HUES6 (cell line): ENCODE measurements around the gene FAM209A.
"Not testable (repeated sequence)": the region's sequence is repeated elsewhere in the genome, so short reads cannot be mapped to it uniquely, and the experiment has no call there.

Experiments
- H3K27ac ChIP-seq: 2 replicates; pipeline ENCODE4 v1.7.0; 2013; ENCODE audit warnings: low read depth, mild to moderate bottlenecking, low read length, inconsistent platforms
- H3K27me3 ChIP-seq: 2 replicates; pipeline ENCODE4 v1.6.1; 2013; ENCODE audit warnings: low read length; ENCODE audit not compliant: control insufficient read depth, insufficient read depth
- H3K36me3 ChIP-seq: 2 replicates; pipeline ENCODE4 v1.6.1; 2013; ENCODE audit warnings: low read length; ENCODE audit not compliant: control insufficient read depth, insufficient read depth
- H3K4me1 ChIP-seq: 2 replicates; pipeline ENCODE4 v1.6.1; 2013; ENCODE audit warnings: low read length; ENCODE audit not compliant: control insufficient read depth, insufficient read depth
- H3K4me3 ChIP-seq: 2 replicates; pipeline ENCODE4 v1.5.1; 2013; ENCODE audit warnings: low read depth, low read length
- H3K9ac ChIP-seq: one replicate; pipeline ENCODE4 v1.6.1; 2013; ENCODE audit warnings: mild to moderate bottlenecking, low read length
- H3K9me3 ChIP-seq: 2 replicates; pipeline ENCODE4 v1.6.1; 2013; ENCODE audit warnings: low read depth, low read length; ENCODE audit not compliant: control insufficient read depth, insufficient read depth

Gene FAM209A

GRCh38 chr20:56524444-56524843, at the start of gene FAM209A:
TSS of gene FAM209A (plus strand) at chr20:56524744. CDS start at chr20:56524809, 65 bp downstream.
- peaks cover 16% of the 10 kb centered on the region for H3K36me3 ChIP-seq
- not testable (repeated sequence) for H3K27me3 ChIP-seq, H3K4me3 ChIP-seq, H3K9ac ChIP-seq, H3K4me1 ChIP-seq, H3K27ac ChIP-seq
- peaks cover 31% of the 10 kb centered on the region for H3K9me3 ChIP-seq

- Histone ChIP-seq H3K36me3 (peaks cover 76% of the 10 kb centered on the region), H3K9me3 (no peaks in the 10 kb centered on the region), H3K4me3 (no peak overlapping the region), H3K27me3 (no peaks in the 10 kb centered on the region), H3K27ac (no peak overlapping the region), H3K9ac (no peak overlapping the region), H3K4me1 (no peaks in the 10 kb centered on the region)
Measured at GRCh38 chr20:56483970-56484369, 40.6 kb upstream of the FAM209A start.

- Histone ChIP-seq H3K36me3 (peaks cover 72% of the 10 kb centered on the region), H3K4me3 (no peak overlapping the region), H3K9me3 (no peaks in the 10 kb centered on the region), H3K27ac (no peak overlapping the region), H3K27me3 (no peaks in the 10 kb centered on the region), H3K9ac (no peak overlapping the region), H3K4me1 (no peaks in the 10 kb centered on the region)
Measured at GRCh38 chr20:56487216-56487615, 37.3 kb upstream of the FAM209A start.

GRCh38 chr20:56488566-56488965, 36.0 kb upstream of the FAM209A start:
- peaks cover 63% of the 10 kb centered on the region for H3K36me3 ChIP-seq
- no peaks in the 10 kb centered on the region for H3K9me3 ChIP-seq
- no peaks in the 10 kb centered on the region for H3K4me1 ChIP-seq
- no peak overlapping the region for H3K9ac ChIP-seq
- no peak overlapping the region for H3K4me3 ChIP-seq
- H3K27ac ChIP-seq, result no peak overlapping the region
- no peaks in the 10 kb centered on the region for H3K27me3 ChIP-seq

- Histone ChIP-seq H3K36me3 (peaks cover 14% of the 10 kb centered on the region), H3K27ac (no peak overlapping the region), H3K9ac (no peak overlapping the region), H3K27me3 (no peaks in the 10 kb centered on the region), H3K4me3 (no peak overlapping the region), H3K9me3 (0 out of 2 replicates have a peak, but pooled peaks cover 4% of the 10 kb centered on the region), H3K4me1 (no peaks in the 10 kb centered on the region)
Measured at GRCh38 chr20:56501116-56501515, 23.4 kb upstream of the FAM209A start.

- H3K9ac ChIP-seq, result no peak overlapping the region
- H3K27ac ChIP-seq, result no peak overlapping the region
- no peaks in the 10 kb centered on the region for H3K27me3 ChIP-seq
- no peak overlapping the region for H3K4me3 ChIP-seq
- no peaks in the 10 kb centered on the region for H3K36me3 ChIP-seq
- no peaks in the 10 kb centered on the region for H3K9me3 ChIP-seq
- no peaks in the 10 kb centered on the region for H3K4me1 ChIP-seq
Measured at GRCh38 chr20:56503916-56504315, 20.6 kb upstream of the FAM209A start.

- Histone ChIP-seq H3K9ac (no peak overlapping the region), H3K27me3 (no peaks in the 10 kb centered on the region), H3K36me3 (no peaks in the 10 kb centered on the region), H3K4me3 (no peak overlapping the region), H3K9me3 (no peaks in the 10 kb centered on the region), H3K4me1 (no peaks in the 10 kb centered on the region), H3K27ac (no peak overlapping the region)
Measured at GRCh38 chr20:56504373-56505005, 20.1 kb upstream of the FAM209A start.

- no peaks in the 10 kb centered on the region for H3K4me1 ChIP-seq
- H3K36me3 ChIP-seq, result no peaks in the 10 kb centered on the region
Measured at GRCh38 chr20:56506103-56506502, 18.4 kb upstream of the FAM209A start.

GRCh38 chr20:56511926-56512325, 12.6 kb upstream of the FAM209A start:
- no peak overlapping the region for H3K27ac ChIP-seq
- peaks cover 6% of the 10 kb centered on the region; the same call in 1 of the 2 replicates for H3K4me1 ChIP-seq
- no peaks in the 10 kb centered on the region for H3K27me3 ChIP-seq
- H3K4me3 ChIP-seq, result no peak overlapping the region
- H3K9ac ChIP-seq, result no peak overlapping the region
- H3K9me3 ChIP-seq, result no peaks in the 10 kb centered on the region
- H3K36me3 ChIP-seq, result peaks cover 22% of the 10 kb centered on the region

More at GRCh38 chr20:56506103-56506502, 18.4 kb upstream of the FAM209A start:
- no peak overlapping the region for H3K4me3 ChIP-seq
- no peaks in the 10 kb centered on the region for H3K27me3 ChIP-seq
- no peaks in the 10 kb centered on the region for H3K9me3 ChIP-seq
- no peak overlapping the region for H3K27ac ChIP-seq
- no peak overlapping the region for H3K9ac ChIP-seq

GRCh38 chr20:56513161-56514150, 11.1 kb upstream of the FAM209A start:
- peaks cover 6% of the 10 kb centered on the region; the same call in 1 of the 2 replicates for H3K4me1 ChIP-seq
- H3K4me3 ChIP-seq, result no peak overlapping the region
- H3K27me3 ChIP-seq, result no peaks in the 10 kb centered on the region
- H3K9ac ChIP-seq, result no peak overlapping the region
- H3K9me3 ChIP-seq, result no peaks in the 10 kb centered on the region; the same call in 1 of the 2 replicates
- peaks cover 37% of the 10 kb centered on the region for H3K36me3 ChIP-seq
- no peak overlapping the region for H3K27ac ChIP-seq

GRCh38 chr20:56516631-56517030, 7.9 kb upstream of the FAM209A start:
- Histone ChIP-seq H3K27ac (no peak overlapping the region), H3K9me3 (peaks cover 29% of the 10 kb centered on the region), H3K4me1 (peaks cover 6% of the 10 kb centered on the region; the same call in 1 of the 2 replicates), H3K9ac (no peak overlapping the region), H3K36me3 (peaks cover 61% of the 10 kb centered on the region), H3K27me3 (no peaks in the 10 kb centered on the region), H3K4me3 (no peak overlapping the region)
